EL (cell line): ENCODE measurements around the gene FANK1.
A peak's percentile ranks its signal among the peaks of the same experiment; 100 is the strongest.
"Not testable (repeated sequence)": the region's sequence is repeated elsewhere in the genome, so short reads cannot be mapped to it uniquely, and the experiment has no call there.

Experiments
- DNase-seq: peaks from one replicate; pipeline ENCODE4 v3.0.0-alpha.2; 2016

Gene FANK1

GRCh38 chr10:125896088-125896934 is at the start of gene FANK1:
Gene FANK1 (plus strand): TSS chr10:125896564. CDS start chr10:125896643, 79 bp downstream.
- DNase-seq, result peak; percentile 86

- DNase-seq, result no peak
These were observed 49.5 kb upstream of the FANK1 start for GRCh38 chr10:125846894-125847293.

GRCh38 chr10:125848371-125848770 is 48.0 kb upstream of the FANK1 start:
- no peak for DNase-seq

GRCh38 chr10:125848857-125849256 is 47.5 kb upstream of the FANK1 start:
- DNase-seq, result no peak

GRCh38 chr10:125849448-125849847 is 46.9 kb upstream of the FANK1 start:
- DNase-seq, result no peak

GRCh38 chr10:125850766-125851731 is 45.3 kb upstream of the FANK1 start:
- no peak for DNase-seq

- DNase-seq, result no peak
These were observed 43.9 kb upstream of the FANK1 start for GRCh38 chr10:125852487-125852886.

GRCh38 chr10:125857185-125857760 is 39.1 kb upstream of the FANK1 start:
- DNase-seq, result peak; percentile 25

- DNase-seq, result no peak
These were observed 37.1 kb upstream of the FANK1 start for GRCh38 chr10:125859128-125859817.

GRCh38 chr10:125865120-125865519 is 31.2 kb upstream of the FANK1 start:
- DNase-seq, result no peak

- no peak for DNase-seq
These were observed 29.8 kb upstream of the FANK1 start for GRCh38 chr10:125866421-125867029.

- DNase-seq, result peak; percentile 43
These were observed 27.9 kb upstream of the FANK1 start for GRCh38 chr10:125868372-125868975.

- DNase-seq, result no peak
These were observed 25.0 kb upstream of the FANK1 start for GRCh38 chr10:125871338-125871737.

GRCh38 chr10:125878957-125879835 is 17.2 kb upstream of the FANK1 start:
- peak; percentile 87 for DNase-seq

GRCh38 chr10:125880719-125881118 is 15.6 kb upstream of the FANK1 start:
- no peak for DNase-seq

- DNase-seq, result no peak
These were observed 15.2 kb upstream of the FANK1 start, which contains the start of gene DHX32 for GRCh38 chr10:125881192-125881591. Gene DHX32 (minus strand): TSS chr10:125881292. CDS start chr10:125880824, 468 bp downstream.

- peak; percentile 5 for DNase-seq
These were observed 13.8 kb upstream of the FANK1 start for GRCh38 chr10:125882596-125882995.

- DNase-seq, result no peak
These were observed 13.2 kb upstream of the FANK1 start for GRCh38 chr10:125883211-125883610.

GRCh38 chr10:125886914-125887512 is 9.4 kb upstream of the FANK1 start:
- no peak for DNase-seq

- not testable (repeated sequence) for DNase-seq
These were observed 6.9 kb upstream of the FANK1 start for GRCh38 chr10:125889441-125889840.
